ENCODE results near the gene CHST9.

- TF ChIP-seq CTCF (IDR thresholded peaks at IDR 0.05; ENCODE audit: borderline replicate concordance, extremely low read depth, low read length, poor library complexity, severe bottlenecking) (no peak), EZH2 (IDR thresholded peaks at IDR 0.05; ENCODE audit: borderline replicate concordance, low read depth, low read length, severe bottlenecking) (no peak)
These were observed 290.7 kb downstream of the CHST9 start for GRCh38 chr18:26894426-26894825.

All from DND-41 (cell line).